HL-60 (cell line): ENCODE measurements around the gene GOLGA6B.

Experiments
- DNase-seq, 2 experiments: peaks; one replicate each; pipeline ENCODE4 v3.0.0-alpha.2; 2010 to 2020; ENCODE audit warnings: low read depth in 1 of 2, low spot score in 1 of 2
- H3K27ac ChIP-seq: fragments of 250-450 bp; sonication (Bioruptor Pico); replicated peaks from 2 replicates; pipeline ENCODE4 v1.5.1; 2020; ENCODE audit warnings: mild to moderate bottlenecking, moderate library complexity
- H3K27me3 ChIP-seq: fragments of 250-450 bp; sonication (Bioruptor Pico); 2 replicates; pipeline ENCODE4 v1.5.1; 2021; ENCODE audit warnings: mild to moderate bottlenecking, moderate library complexity; ENCODE audit not compliant: insufficient read depth, poor library complexity, severe bottlenecking
- H3K4me3 ChIP-seq: replicated peaks from 2 replicates; pipeline ENCODE4 v1.5.1; 2011; ENCODE audit warnings: mild to moderate bottlenecking, control low read depth, low read length; ENCODE audit not compliant: insufficient read depth
- GABPA ChIP-seq: IDR thresholded peaks from 2 replicates; pipeline ENCODE4 v1.6.1; 2012; ENCODE audit warnings: low read depth
- POLR2AphosphoS5 ChIP-seq: IDR thresholded peaks from 2 replicates; pipeline ENCODE4 v1.6.1; 2012; ENCODE audit warnings: low read depth
- SPI1 ChIP-seq: IDR thresholded peaks from 2 replicates; pipeline ENCODE4 v1.6.1; 2012; ENCODE audit warnings: low read depth, mild to moderate bottlenecking, borderline replicate concordance
- TF ChIP-seq, protein P1 (sequence below): IDR thresholded peaks from one replicate; pipeline ENCODE4 v1.5.1; 2011; ENCODE audit warnings: low read length, control low read depth, inconsistent platforms; ENCODE audit not compliant: insufficient read depth
- TF ChIP-seq, protein P2 (sequence below): IDR thresholded peaks from 2 replicates; pipeline ENCODE4 v1.6.1; 2012; ENCODE audit warnings: low read depth; ENCODE audit not compliant: insufficient replicate concordance

GOLGA6B gene

DNA sequence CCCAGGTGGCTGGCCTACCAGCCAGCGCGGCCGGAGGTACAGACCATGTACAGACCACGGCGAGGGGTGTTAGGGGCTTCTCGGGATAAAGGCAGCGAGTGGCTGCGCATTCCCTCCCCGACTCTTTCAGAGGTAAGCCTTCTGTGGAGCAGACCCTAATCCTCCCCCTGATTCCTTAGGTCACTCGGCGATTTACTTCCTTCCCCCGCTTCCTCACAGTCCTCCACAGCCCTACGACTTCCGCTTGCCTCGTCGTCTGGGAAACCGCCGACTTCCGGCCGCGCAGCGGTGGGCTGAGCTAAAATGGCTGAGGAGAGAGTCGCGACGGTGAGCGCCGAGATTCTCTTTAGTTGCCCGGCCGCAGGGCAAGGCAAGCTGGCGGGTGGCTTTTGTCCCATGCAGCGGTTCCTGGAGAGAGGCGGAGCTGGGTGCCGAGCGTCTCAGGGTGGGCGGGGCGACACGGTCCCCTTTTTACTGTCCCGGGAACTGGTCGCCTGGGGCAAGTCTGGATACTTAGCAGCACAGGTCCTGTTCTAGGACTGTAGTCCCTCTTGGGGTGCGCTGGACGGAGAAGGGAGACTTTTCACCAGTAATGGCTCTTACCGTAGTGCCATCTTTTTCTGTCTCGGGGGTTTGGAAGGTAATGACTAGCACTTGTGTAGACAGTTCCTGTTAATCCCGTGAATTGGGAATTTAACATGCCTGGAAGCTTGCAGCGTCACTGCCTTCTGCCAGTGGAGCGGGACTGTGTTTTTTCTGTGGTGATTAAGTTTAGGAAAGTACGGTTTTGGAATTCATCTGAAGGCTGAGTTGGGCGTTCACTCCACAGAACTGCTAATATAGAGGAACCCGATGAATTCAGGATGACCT lies 31.7 kb downstream of the GOLGA6B start, which contains the start of the genes BBS4 and HIGD2B:
BBS4 (plus strand) TSS at position 283 of the 870 bp plus-strand sequence; CDS start at position 304, 21 bp downstream.
HIGD2B (minus strand) TSS at position 258 of the 870 bp plus-strand sequence. CDS start 9,808 bp downstream, outside the sequence.
- peak within 1 kb of the TSS; percentile 88 for H3K27ac ChIP-seq
- peak; percentile 84 to 93 for DNase-seq
- peak within 1 kb of the TSS; percentile 85 for H3K4me3 ChIP-seq
- TF ChIP-seq SPI1 (peak; percentile 91), GABPA (peak; percentile 83), POLR2AphosphoS5 (peak; percentile 84; the same call in 1 of the 2 replicates)
- TF ChIP-seq, protein P1, sequence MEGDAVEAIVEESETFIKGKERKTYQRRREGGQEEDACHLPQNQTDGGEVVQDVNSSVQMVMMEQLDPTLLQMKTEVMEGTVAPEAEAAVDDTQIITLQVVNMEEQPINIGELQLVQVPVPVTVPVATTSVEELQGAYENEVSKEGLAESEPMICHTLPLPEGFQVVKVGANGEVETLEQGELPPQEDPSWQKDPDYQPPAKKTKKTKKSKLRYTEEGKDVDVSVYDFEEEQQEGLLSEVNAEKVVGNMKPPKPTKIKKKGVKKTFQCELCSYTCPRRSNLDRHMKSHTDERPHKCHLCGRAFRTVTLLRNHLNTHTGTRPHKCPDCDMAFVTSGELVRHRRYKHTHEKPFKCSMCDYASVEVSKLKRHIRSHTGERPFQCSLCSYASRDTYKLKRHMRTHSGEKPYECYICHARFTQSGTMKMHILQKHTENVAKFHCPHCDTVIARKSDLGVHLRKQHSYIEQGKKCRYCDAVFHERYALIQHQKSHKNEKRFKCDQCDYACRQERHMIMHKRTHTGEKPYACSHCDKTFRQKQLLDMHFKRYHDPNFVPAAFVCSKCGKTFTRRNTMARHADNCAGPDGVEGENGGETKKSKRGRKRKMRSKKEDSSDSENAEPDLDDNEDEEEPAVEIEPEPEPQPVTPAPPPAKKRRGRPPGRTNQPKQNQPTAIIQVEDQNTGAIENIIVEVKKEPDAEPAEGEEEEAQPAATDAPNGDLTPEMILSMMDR, result no peak
- TF ChIP-seq, protein P2, sequence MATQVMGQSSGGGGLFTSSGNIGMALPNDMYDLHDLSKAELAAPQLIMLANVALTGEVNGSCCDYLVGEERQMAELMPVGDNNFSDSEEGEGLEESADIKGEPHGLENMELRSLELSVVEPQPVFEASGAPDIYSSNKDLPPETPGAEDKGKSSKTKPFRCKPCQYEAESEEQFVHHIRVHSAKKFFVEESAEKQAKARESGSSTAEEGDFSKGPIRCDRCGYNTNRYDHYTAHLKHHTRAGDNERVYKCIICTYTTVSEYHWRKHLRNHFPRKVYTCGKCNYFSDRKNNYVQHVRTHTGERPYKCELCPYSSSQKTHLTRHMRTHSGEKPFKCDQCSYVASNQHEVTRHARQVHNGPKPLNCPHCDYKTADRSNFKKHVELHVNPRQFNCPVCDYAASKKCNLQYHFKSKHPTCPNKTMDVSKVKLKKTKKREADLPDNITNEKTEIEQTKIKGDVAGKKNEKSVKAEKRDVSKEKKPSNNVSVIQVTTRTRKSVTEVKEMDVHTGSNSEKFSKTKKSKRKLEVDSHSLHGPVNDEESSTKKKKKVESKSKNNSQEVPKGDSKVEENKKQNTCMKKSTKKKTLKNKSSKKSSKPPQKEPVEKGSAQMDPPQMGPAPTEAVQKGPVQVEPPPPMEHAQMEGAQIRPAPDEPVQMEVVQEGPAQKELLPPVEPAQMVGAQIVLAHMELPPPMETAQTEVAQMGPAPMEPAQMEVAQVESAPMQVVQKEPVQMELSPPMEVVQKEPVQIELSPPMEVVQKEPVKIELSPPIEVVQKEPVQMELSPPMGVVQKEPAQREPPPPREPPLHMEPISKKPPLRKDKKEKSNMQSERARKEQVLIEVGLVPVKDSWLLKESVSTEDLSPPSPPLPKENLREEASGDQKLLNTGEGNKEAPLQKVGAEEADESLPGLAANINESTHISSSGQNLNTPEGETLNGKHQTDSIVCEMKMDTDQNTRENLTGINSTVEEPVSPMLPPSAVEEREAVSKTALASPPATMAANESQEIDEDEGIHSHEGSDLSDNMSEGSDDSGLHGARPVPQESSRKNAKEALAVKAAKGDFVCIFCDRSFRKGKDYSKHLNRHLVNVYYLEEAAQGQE, result peak; percentile 51
- no peaks in the 10 kb centered on the region for H3K27me3 ChIP-seq

DNA sequence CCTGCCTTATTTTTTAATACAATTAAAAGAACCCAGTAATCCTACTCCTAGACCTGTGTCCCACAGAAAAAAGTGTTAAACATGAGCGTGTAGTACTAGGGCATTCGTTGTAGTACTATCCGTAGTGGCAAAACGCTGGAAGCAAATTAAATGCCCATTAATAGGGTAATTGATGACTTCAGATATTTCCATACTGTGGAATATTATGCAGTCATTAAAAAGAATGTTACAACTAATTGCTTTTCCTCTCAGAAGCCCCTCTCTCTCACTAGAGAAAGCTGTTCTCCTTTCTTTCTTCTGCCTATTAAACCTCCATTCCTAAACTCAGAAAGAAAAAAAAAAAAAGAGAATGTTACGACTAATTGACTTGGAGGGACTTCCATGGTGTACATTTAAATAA lies 34.2 kb downstream of the GOLGA6B start:
- TF ChIP-seq, protein P2, result no peak
- TF ChIP-seq POLR2AphosphoS5, result no peak
- TF ChIP-seq, protein P1, result no peak
- no peak for TF ChIP-seq SPI1
- no peak for TF ChIP-seq GABPA
- H3K27ac ChIP-seq, result no peak overlapping the region
- no peak overlapping the region for H3K4me3 ChIP-seq
- H3K27me3 ChIP-seq, result no peaks in the 10 kb centered on the region
- DNase-seq, result no peak

DNA sequence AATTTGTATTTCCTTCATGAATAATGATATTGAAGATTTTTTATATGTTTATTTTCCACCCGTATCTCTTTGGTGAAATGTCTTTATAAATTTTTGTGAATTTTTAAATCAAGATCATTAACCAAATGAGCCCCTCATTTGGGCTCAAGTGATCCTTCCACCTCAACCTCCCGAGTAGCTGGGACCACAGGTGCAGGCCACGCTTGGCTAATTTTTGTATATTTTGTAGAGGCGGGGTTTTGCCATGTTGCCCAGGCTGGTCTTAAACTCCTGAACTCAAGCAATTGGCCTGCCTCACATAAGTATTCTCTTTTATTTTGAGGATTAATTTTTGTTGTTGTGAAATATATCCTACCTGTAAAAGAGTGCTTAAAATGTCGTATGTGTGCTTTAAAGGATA lies 36.4 kb downstream of the GOLGA6B start:
- Histone ChIP-seq H3K27ac (no peak overlapping the region), H3K27me3 (no peaks in the 10 kb centered on the region), H3K4me3 (no peak overlapping the region)
- TF ChIP-seq SPI1 (no peak), GABPA (no peak), POLR2AphosphoS5 (no peak)
- TF ChIP-seq, protein P2, result no peak
- TF ChIP-seq, protein P1, result no peak
- DNase-seq, result no peak
